ENCODE measurements around the gene RAD18.

RAD18 gene

DNA sequence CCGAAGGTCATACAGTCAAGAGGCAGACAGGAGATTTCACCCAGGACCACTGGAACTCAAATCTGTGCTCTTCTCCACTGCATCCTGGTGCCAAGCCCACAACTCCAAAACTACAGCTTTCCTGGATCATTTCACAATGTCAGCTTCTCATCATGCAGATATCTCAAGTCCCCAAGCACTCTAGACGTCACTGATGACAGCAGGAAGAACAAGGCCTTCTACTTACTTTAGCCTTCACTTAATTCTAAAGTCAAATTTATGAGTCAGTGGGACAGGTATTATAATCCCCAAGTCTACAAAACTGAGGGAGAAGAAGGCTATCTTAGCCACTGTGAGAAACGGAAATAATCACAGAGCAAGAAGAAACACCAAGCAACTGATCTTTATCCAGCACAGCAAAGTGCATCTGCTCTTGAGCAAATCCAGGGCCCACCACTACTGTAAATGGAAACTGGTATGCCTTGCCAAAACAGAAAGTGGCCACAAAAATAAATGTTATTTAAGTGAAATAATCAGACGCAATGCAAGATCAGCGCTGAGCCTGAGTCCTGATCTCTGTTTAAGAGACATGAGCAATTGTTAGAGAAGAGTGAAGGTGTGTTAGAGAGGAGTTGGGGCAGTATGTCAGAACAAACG, 928 bp downstream of the RAD18 start:
- DNase-seq, result no peak

GRCh38 chr3:8959668-8960067, 3.6 kb downstream of the RAD18 start:
- DNase-seq, result no peak

DNA sequence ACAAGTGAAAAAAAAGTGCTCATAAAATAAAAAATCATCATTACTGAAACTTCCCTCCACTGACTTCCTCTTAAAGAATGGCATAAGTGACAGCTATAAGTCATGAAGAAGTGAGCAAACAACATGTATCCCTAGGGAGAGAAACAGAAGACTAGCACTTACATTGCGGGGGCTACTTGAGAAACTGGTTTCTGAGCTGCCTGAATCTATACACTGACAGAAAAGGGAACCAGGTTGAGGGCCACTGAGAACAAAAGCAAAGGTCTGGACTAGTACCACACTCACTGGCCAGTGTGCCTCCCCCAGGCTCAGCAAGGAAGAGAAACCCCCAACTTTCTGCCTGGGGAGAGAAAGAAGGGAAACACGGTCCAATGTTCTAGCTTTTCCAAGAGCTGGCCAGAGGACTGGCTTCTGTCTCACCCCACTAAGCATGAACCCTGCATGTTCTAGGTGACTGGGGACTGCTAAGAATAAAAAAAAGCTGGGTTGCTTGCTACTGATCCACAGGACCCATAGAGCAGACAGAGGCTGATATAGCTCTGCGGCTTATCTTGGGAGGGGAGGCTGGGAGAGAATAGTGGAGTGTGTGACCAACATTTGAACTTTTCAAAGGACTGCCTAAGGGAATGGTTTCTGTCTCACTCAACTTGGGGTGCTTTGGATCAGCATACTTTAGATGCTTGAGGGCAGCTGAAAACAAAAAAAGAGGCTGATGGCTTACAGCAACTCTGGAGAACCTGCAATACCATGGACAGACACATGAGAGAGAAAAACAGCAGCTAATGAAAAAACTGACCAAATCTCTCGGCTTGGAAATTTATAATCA, 8.1 kb downstream of the RAD18 start:
- DNase-seq, result no peak

DNA sequence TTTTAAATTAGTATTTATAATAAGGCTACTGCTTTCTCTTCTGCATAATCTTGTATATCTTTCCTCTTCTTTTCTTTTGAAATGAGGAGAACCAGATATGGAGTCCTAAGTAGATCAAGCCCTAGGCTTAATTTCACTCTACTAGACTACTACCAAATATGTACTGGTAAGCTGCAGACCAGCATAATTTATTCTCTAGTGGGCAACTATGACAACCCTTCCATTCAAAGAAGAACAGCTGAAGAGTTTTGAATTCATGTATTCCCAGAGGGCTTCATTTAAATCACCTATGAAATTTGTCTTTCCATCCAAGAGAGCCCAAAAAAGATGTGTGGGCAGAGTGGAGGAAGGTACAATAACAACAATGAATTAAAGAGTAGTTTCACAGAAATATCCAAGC, 10.0 kb downstream of the RAD18 start:
- DNase-seq, result no peak

DNA sequence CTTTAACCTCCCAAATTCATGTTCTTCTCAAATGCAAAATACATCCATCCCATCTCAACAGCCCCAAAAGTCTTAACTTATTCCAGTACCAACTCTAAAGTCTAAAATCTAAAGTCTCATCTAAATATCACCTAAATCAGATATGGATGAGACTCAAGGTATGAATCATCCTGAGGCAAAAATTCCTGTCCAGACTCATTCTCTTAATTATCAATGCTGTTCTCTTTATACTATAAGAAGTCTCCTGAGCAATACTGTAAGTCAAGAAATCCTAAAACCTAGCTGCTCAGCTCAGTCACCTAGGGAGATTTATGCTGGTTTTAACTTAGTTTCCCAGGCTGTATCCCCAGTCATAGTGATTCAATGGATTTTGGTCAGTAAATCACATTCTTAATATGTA, 11.1 kb downstream of the RAD18 start:
- no peak for DNase-seq

DNA sequence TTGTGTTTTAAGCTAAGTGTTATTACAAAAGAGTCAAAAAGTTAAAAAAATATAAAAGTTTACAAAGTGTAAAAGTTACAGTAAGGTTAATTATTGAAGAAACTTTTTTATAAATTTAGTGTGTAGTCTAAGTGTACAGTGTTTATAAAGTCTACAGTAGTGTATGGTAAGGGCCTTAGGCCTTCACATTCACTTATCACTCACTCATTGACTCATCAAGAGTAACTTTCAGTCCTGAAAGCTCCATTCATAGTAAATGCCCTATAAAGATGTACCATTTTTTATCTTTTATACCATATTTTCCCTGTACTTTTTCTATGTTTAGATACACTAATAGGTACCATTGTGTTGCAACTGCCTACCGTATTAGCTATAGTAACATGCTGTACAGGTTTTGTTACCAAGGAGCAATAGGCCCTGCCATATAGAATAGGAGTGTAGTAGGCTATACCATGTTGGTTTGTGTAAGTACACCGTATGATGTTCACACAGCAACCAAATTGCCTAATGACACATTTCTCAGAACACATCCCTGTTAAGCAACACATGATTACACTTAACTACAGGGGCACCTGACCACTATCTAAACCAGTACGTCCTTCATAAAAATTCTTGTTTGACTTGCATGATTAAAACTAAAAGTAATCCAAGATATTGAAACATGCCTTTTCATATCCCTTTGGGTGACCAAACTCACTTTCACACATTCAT, 17.2 kb downstream of the RAD18 start:
- no peak for DNase-seq

DNA sequence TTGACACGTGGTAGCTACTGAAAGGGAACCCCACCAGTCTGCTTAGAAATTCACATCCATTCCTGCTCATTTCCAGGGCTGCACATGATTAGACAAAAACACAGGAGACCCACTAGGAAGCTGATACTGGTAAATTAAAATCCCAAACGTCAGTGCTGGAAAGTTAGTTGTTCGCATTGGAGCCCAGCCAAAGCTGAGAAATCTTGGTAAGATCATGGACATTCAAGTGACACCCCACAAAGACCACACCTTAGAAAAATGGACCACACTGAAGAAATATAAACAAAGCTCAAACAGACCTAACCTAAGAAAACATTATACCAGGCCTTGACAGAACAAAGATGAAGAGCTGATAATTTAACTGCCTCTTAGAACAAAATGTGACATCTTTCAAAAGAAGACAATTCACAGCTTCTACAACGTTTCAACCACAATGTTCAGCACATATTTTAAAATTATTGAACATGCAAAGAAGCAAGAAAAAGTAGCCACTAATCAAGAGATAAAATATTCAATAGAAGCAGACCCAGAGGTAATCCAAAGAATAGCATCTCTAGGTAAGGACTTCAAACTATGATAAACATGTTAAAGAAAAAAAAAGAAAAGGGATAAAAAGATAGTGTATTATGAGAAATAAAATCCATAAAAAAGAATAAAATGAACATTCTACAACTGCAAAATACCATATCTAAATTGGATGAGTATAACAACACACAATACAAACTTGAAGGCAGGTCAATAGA, 20.4 kb downstream of the RAD18 start:
- DNase-seq, result no peak

DNA sequence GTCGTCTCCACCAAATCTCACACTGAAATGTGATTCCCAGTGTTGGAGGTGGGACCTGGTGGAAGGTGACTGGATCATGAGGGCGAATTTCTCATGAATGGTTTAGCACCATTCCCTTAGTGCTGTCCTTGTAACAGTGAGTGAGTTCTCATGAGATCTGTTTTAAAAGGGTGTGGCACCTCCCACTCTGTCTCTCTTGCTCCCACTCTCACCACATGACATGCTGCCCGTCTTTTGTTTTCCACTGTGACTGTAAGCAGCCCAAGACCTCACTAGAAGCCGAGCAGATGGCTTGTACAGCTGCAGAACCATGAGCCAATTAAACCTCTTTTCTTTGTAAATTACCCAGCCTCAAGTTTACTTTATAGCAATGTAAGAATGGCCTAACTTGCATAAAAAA, 21.2 kb downstream of the RAD18 start:
- no peak for DNase-seq

DNA sequence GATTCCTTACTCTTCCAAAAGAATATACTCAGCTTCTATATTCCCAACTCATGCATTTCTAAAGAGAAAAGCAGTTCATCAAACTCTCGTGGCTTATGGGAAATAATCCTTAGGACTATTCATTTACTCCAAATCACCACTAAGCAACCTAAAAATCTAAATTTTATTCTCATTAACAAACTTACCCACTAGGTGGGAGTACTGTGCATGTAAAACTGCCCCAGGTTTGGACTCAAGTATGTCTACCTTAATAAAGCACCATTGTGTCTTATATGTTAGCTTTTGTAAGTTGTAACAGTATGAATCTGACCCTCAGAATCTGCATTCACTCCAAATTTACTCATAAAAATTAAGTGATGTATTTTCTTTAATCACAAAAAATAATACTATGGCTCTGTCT, 25.3 kb downstream of the RAD18 start:
- peak; percentile 4 for DNase-seq

- no peak for DNase-seq
Measured at GRCh38 chr3:8937064-8938020, 25.9 kb downstream of the RAD18 start.

GRCh38 chr3:8932507-8932906, 30.8 kb downstream of the RAD18 start:
- no peak for DNase-seq

DNA sequence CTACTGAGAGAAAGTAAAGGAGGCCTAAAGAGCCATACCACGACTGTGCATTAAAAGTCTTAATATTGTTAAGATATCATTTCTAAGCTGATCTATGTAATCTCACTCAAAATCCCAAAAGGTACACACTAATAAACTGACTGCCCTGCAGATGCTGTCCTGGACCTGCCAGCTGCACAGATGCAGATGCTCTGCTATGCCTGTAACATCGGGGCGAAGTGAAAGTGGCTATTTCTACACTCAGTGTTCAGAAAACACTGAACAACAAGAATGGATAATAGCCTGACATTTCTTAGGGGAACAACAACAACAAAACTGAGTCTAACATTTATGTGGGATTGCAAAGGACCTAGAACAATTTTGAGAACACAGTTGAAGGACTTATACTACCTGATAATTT, 31.9 kb downstream of the RAD18 start:
- no peak for DNase-seq

- DNase-seq, result no peak
Measured at GRCh38 chr3:8929860-8930259, 33.4 kb downstream of the RAD18 start.

DNA sequence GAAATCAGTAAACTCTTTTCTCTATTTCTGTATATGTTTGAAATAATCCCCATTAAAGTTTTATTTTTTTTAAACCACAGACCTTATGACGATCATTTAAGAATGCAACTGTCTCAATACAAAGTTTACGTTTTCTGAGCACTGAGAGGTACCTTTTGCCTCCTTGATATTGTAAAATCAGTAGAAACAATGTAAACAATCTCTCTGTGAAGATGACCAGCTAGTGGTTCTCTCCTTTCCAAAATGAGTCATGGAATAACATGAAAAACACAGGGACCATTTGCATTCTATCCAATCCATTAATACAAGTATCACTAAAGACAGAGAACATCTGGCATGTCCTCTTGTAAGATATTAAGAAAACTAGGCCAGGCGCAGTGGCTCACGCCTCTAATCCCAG, 48.8 kb downstream of the RAD18 start:
- DNase-seq, result no peak

GRCh38 chr3:8911781-8912180, 51.5 kb downstream of the RAD18 start:
- no peak for DNase-seq

DNA sequence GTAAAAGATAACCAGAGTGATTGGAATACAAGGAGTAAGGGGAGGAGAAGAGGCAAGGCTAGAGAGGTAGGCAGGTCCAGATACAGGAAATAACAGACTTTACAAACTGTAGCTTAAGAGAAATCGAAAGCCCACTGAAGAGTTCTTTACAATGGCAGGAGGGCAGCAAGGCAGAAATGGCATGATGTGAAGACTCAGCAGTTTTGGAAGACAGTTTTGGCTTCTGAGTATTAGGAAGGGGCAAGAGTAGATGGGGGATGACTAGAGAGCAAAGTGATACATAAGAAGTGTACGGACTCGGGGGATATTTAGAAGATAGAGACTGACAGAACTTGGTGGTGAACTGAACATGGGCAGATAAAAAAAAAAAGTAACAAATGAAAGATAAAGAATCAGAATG, 54.1 kb downstream of the RAD18 start:
- no peak for DNase-seq

- DNase-seq, result no peak
Measured at GRCh38 chr3:8903191-8903590, 60.1 kb downstream of the RAD18 start.

- DNase-seq, result no peak
Measured at GRCh38 chr3:8900869-8901268, 62.4 kb downstream of the RAD18 start.

DNA sequence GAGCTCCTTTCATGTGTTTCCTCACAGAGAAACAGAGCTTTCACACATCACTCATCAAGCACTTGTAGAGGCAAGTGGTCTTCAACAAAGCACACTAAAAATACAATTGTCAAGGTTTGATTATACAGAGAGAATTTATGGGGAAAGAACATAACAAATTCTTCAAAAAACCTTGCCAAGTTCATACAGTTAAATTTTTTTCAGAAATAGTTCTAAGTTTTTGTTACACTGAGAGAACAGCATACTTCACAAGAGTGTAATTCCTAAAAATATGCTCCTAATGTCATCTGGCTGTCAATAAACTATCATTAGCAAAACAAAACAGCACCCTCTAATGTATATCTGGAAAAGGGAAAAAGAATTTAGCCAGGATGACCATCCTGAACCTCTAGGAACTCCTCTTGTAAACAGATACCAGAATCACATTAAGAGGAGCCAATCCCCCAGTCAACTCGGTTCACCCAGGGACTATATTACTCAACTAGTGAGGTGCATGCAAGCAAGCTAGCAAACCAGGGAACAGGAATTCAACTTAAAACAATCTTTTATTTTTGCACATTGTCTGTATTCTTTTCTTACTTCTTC, 63.3 kb downstream of the RAD18 start:
- DNase-seq, result no peak

- DNase-seq, result no peak
Measured at GRCh38 chr3:8895829-8896228, 67.4 kb downstream of the RAD18 start.

- DNase-seq, result no peak
Measured at GRCh38 chr3:8893001-8893400, 70.3 kb downstream of the RAD18 start.

DNA sequence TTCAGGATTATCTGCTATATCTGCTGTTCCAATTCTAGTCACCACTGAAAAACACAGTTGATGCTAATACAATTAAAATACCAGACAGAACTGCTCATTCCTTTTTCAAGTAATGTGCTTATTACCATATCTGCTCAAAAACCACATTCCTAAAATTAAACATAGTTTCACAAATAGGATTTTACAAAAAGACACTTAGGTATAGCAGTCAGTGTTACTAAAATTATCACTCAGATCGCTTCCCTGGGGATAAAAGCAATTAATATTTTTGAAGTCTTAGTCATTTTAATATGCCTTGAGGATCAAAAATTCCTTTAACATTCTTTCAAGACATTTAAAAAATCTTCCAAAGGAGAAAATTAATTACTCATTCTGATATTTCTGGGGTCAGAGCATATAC, 71.5 kb downstream of the RAD18 start:
- DNase-seq, result no peak

All from NCI-H82 (cell line).